GM18951 (cell line): ENCODE measurements around the gene LYPD6.

ENCODE experiments used
- POLR2A ChIP-seq: IDR thresholded peaks from 4 replicates; pipeline ENCODE4 v1.6.1; 2011; ENCODE audit warnings: mild to moderate bottlenecking; ENCODE audit not compliant: insufficient read length, insufficient read depth; ENCODE audit errors: extremely low read depth
- in situ Hi-C: fragments of 300-500 bp; cut with MboI; formaldehyde crosslinking; loops from one replicate; pipeline ENCODE4 v1.12.0; 2022; ENCODE audit warnings: low sequenced_read_pairs, mixed read lengths, inconsistent platforms; ENCODE audit not compliant: unreplicated experiment

The LYPD6 gene

GRCh38 chr2:149507974-149508373 is 177.6 kb downstream of the LYPD6 start:
- in situ Hi-C loops: no loop called here
- TF ChIP-seq POLR2A: no peak

GRCh38 chr2:149513461-149513860 is 183.1 kb downstream of the LYPD6 start:
- in situ Hi-C loops: no loop called here
- TF ChIP-seq POLR2A: no peak
